HG03469 (cell line): Measurements from ENCODE around the gene RAB37.

ENCODE experiments used
- ATAC-seq: cut with Tn5 transposase; IDR thresholded peaks from one replicate; pipeline ENCODE4 v1.9.1; 2021; ENCODE audit warnings: mild to moderate bottlenecking, moderate library complexity, moderate number of reproducible peaks; ENCODE audit not compliant: unreplicated experiment

The RAB37 gene

GRCh38 chr17:74744714-74745547, 7.9 kb downstream of the RAB37 start:
- ATAC-seq, result no peak

- no peak for ATAC-seq
Observed at GRCh38 chr17:74745548-74746177, 8.6 kb downstream of the RAB37 start.

- no peak for ATAC-seq
Observed at GRCh38 chr17:74746376-74746775, 9.3 kb downstream of the RAB37 start.

GRCh38 chr17:74746922-74747321, 9.9 kb downstream of the RAB37 start:
- ATAC-seq, result no peak

GRCh38 chr17:74748279-74748528, 11.1 kb downstream of the RAB37 start:
- ATAC-seq, result peak; percentile 59

GRCh38 chr17:74748529-74749278, 11.6 kb downstream of the RAB37 start, which contains the start of gene NHERF1:
TSS of gene NHERF1 (plus strand) at chr17:74748628. CDS start at chr17:74748847, 219 bp downstream.
- ATAC-seq, result no peak

GRCh38 chr17:74749279-74750038, 12.4 kb downstream of the RAB37 start:
- no peak for ATAC-seq

- ATAC-seq, result no peak
Observed at GRCh38 chr17:74750039-74750326, 12.9 kb downstream of the RAB37 start.

GRCh38 chr17:74750327-74751069, 13.4 kb downstream of the RAB37 start:
- no peak for ATAC-seq

- ATAC-seq, result no peak
Observed at GRCh38 chr17:74752415-74752814, 15.4 kb downstream of the RAB37 start.

- no peak for ATAC-seq
Observed at GRCh38 chr17:74752822-74753401, 15.9 kb downstream of the RAB37 start.

GRCh38 chr17:74754832-74755231, 17.8 kb downstream of the RAB37 start:
- no peak for ATAC-seq

- no peak for ATAC-seq
Observed at GRCh38 chr17:74755533-74755932, 18.5 kb downstream of the RAB37 start.

- no peak for ATAC-seq
Observed at GRCh38 chr17:74756891-74757290, 19.8 kb downstream of the RAB37 start.

GRCh38 chr17:74757502-74757901, 20.4 kb downstream of the RAB37 start:
- no peak for ATAC-seq

- ATAC-seq, result no peak
Observed at GRCh38 chr17:74757931-74758847, 21.1 kb downstream of the RAB37 start.

- no peak for ATAC-seq
Observed at GRCh38 chr17:74758848-74759168, 21.8 kb downstream of the RAB37 start.

GRCh38 chr17:74759243-74759801, 22.3 kb downstream of the RAB37 start:
- ATAC-seq, result no peak

- ATAC-seq, result no peak
Observed at GRCh38 chr17:74759941-74760340, 22.9 kb downstream of the RAB37 start.
